Measurements from ENCODE around the gene CCDC12. TPM values are rescaled to one million over a fixed set of nuclear protein-coding genes. Genes with fewer than 3 reads are reported as not detected.

The CCDC12 gene
- total and polyA plus RNA-seq, 2 of the 13 experiments (the other 11 are each of a cell fraction or from before 2014, with no cell fraction given) = 30.1 to 49.5 TPM

DNA sequence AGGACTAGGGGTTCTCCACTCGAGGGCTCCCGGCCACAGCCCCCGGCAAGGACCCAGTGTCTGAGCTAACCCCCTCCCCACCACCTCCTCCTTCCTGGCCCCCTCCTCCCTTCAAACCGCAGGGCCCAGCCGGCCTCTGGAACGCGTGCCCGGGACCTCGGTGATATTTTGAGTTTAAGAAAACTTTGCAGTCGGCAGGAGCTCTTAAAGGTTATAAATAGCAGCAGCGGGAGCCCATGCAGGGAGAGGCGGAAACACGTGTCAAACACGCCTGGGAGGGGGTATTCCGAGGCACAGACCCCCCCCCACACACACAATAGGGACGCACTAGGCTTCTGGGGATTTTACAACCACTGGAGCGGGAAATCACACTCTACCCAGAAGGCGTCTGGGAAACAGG is 102.1 kb downstream of the CCDC12 start:
- intact Hi-C loops (cut with micrococcal nuclease; ENCODE audit: unreplicated experiment) = no loop called here
- no peak overlapping the region for H3K4me3 ChIP-seq (replicated peaks in 1 of 3; ENCODE audit: insufficient read depth in 1 of 3, low read depth in 2 of 3, low read length in 3 of 3)
- ATAC-seq (no peak), FAIRE-seq (no peak), DNase-seq (ENCODE audit: low spot score) (no peak)
- H3K27me3 ChIP-seq (ENCODE audit: control insufficient read depth in 1 of 2, insufficient read depth in 2 of 2, low read length in 2 of 2) = peaks cover 13 to 76% of the 10 kb centered on the region in 2 experiments
- no peaks in the 10 kb centered on the region for H3K79me2 ChIP-seq (ENCODE audit: insufficient read depth, low read length)
- POLR2A ChIA-PET = no interaction called here
- CTCF ChIA-PET (ENCODE audit: low intra/inter-chr PET ratio, low total read pairs) = no interaction called here
- peaks cover 3% of the 10 kb centered on the region; the same call in 1 of the 2 replicates for H4K20me1 ChIP-seq (ENCODE audit: insufficient read depth, low read length)
- 43% methylated on average over 17 of the region's 18 CpGs for WGBS (ENCODE audit: low lambda C conversion rate)
- TF ChIP-seq HNRNPL (IDR thresholded peaks at IDR 0.05; ENCODE audit: low read depth, low read length) (no peak), ISX (CRISPR knock-in tag; conservative IDR thresholded peaks at IDR 0.05) (no peak), PPARG (CRISPR knock-in tag; conservative IDR thresholded peaks at IDR 0.05) (no peak), MBD4 (IDR thresholded peaks at IDR 0.05; ENCODE audit: borderline replicate concordance, low read length) (no peak), RBAK (CRISPR knock-in tag; IDR thresholded peaks at IDR 0.05) (no peak), RAD21 (CRISPR knock-in tag; IDR thresholded peaks at IDR 0.05) (no peak), POLR2A (IDR thresholded peaks at IDR 0.05; ENCODE audit: insufficient read depth in 1 of 2, low read depth in 2 of 2, low read length in 2 of 2) (no peak), SRY (CRISPR knock-in tag; IDR thresholded peaks at IDR 0.05) (no peak), NAIF1 (CRISPR knock-in tag; IDR thresholded peaks at IDR 0.05; ENCODE audit: borderline replicate concordance) (no peak), ZNF296 (CRISPR knock-in tag; conservative IDR thresholded peaks at IDR 0.05) (no peak), ZNF839 (CRISPR knock-in tag; IDR thresholded peaks at IDR 0.05; ENCODE audit: borderline replicate concordance) (no peak), RORA (CRISPR knock-in tag; IDR thresholded peaks at IDR 0.05) (no peak), ZNF564 (CRISPR knock-in tag; IDR thresholded peaks at IDR 0.05) (no peak), ZNF432 (CRISPR knock-in tag; IDR thresholded peaks at IDR 0.05; ENCODE audit: borderline replicate concordance) (no peak), GTF2F1 (IDR thresholded peaks at IDR 0.05; ENCODE audit: low read length) (no peak), ZNF766 (CRISPR knock-in tag; IDR thresholded peaks at IDR 0.05; ENCODE audit: borderline replicate concordance) (no peak), LCORL (IDR thresholded peaks at IDR 0.05) (no peak), LCORL (CRISPR knock-in tag; IDR thresholded peaks at IDR 0.05) (no peak), AGO2 (optimal IDR thresholded peaks at IDR 0.05; ENCODE audit: low read depth, low read length) (no peak)
- TF ChIP-seq, protein P1, sequence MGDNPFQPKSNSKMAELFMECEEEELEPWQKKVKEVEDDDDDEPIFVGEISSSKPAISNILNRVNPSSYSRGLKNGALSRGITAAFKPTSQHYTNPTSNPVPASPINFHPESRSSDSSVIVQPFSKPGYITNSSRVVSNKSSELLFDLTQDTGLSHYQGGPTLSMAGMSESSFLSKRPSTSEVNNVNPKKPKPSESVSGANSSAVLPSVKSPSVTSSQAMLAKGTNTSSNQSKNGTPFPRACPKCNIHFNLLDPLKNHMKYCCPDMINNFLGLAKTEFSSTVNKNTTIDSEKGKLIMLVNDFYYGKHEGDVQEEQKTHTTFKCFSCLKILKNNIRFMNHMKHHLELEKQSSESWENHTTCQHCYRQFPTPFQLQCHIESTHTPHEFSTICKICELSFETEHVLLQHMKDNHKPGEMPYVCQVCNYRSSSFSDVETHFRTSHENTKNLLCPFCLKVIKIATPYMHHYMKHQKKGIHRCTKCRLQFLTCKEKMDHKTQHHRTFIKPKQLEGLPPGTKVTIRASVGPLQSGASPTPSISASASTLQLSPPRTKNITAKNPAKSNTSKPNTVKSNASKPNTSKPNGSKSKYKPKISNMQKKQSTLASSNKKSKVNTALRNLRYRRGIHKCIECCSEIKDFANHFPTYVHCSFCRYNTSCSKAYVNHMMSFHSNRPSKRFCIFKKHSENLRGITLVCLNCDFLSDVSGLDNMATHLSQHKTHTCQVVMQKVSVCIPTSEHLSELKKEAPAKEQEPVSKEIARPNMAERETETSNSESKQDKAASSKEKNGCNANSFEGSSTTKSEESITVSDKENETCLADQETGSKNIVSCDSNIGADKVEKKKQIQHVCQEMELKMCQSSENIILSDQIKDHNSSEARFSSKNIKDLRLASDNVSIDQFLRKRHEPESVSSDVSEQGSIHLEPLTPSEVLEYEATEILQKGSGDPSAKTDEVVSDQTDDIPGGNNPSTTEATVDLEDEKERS (CRISPR knock-in tag; IDR thresholded peaks at IDR 0.05) = no peak
- TF ChIP-seq, protein P2, sequence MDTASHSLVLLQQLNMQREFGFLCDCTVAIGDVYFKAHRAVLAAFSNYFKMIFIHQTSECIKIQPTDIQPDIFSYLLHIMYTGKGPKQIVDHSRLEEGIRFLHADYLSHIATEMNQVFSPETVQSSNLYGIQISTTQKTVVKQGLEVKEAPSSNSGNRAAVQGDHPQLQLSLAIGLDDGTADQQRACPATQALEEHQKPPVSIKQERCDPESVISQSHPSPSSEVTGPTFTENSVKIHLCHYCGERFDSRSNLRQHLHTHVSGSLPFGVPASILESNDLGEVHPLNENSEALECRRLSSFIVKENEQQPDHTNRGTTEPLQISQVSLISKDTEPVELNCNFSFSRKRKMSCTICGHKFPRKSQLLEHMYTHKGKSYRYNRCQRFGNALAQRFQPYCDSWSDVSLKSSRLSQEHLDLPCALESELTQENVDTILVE (CRISPR knock-in tag; IDR thresholded peaks at IDR 0.05) = no peak
- no TSS peak for BruUV-seq (replicated peaks)
- in situ Hi-C loops (cut with HindIII; ENCODE audit: extremely low pct_ligation_motif_present, low pct_unique_long_range_greater_than_20kb) = no loop called here
- H3K9me3 ChIP-seq (ENCODE audit: low read length) = no peaks in the 10 kb centered on the region
- H2AFZ ChIP-seq (ENCODE audit: low read length) = no peak overlapping the region
- H3K4me2 ChIP-seq (ENCODE audit: low read depth, low read length) = no peak overlapping the region
- H3K27ac ChIP-seq (ENCODE audit: extremely low read length, insufficient read depth, low read length) = no peak overlapping the region
- no peak overlapping the region for H3K9ac ChIP-seq (ENCODE audit: insufficient read depth, low read depth, low read length)
- no peaks in the 10 kb centered on the region for H3K36me3 ChIP-seq (replicated peaks in 1 of 2; ENCODE audit: control insufficient read depth in 1 of 2, insufficient read depth in 2 of 2, low read length in 2 of 2)
- peaks cover 27% of the 10 kb centered on the region for H3K4me1 ChIP-seq (ENCODE audit: insufficient read depth, low read length)
